H1 (cell line): Measurements from ENCODE around the gene BRD3OS.

Experiments used
- CHD2 ChIP-seq: IDR thresholded peaks from 2 replicates; pipeline ENCODE4 v1.6.1; 2012; ENCODE audit warnings: low read length, improper control_type of control experiment
- TF ChIP-seq, protein P1 (sequence below), 3 experiments: IDR thresholded peaks; 1 replicate in 2 of 3; 2 replicates in 1 of 3; pipeline versions ENCODE4 v1.5.1 to v1.6.1; 2011; ENCODE audit warnings: low read length in 3 of 3, mild to moderate bottlenecking in 3 of 3, inconsistent platforms in 2 of 3, low read depth in 1 of 3, moderate library complexity in 1 of 3; ENCODE audit not compliant: insufficient read depth in 1 of 3; ENCODE audit errors: control extremely low read depth in 1 of 3

DNA sequence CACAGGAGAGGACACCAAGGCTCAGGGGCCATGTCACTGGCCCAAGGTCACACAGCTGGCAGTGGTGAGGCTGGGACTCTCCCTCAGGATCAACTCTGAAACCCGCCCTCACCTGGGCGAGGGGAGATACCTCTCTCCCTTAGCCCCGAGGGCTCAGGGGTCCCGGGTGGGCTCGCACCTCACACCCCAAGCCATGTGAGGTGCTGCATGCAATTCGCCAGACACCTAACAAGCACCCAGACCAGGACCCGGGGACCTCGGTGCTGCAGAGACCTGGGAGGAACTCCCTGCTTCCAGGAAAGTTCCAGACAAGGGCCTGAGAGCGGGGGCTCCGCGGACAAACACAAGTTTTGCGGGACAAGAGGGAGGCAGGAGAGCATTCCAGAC lies 23.3 kb downstream of the BRD3OS start:
- TF ChIP-seq, protein P1, sequence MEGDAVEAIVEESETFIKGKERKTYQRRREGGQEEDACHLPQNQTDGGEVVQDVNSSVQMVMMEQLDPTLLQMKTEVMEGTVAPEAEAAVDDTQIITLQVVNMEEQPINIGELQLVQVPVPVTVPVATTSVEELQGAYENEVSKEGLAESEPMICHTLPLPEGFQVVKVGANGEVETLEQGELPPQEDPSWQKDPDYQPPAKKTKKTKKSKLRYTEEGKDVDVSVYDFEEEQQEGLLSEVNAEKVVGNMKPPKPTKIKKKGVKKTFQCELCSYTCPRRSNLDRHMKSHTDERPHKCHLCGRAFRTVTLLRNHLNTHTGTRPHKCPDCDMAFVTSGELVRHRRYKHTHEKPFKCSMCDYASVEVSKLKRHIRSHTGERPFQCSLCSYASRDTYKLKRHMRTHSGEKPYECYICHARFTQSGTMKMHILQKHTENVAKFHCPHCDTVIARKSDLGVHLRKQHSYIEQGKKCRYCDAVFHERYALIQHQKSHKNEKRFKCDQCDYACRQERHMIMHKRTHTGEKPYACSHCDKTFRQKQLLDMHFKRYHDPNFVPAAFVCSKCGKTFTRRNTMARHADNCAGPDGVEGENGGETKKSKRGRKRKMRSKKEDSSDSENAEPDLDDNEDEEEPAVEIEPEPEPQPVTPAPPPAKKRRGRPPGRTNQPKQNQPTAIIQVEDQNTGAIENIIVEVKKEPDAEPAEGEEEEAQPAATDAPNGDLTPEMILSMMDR (IDR thresholded peaks at IDR 0.05; ENCODE audit: control extremely low read depth in 1 of 3, insufficient read depth in 1 of 3, low read depth in 1 of 3, low read length in 3 of 3) = no peak
- no peak for TF ChIP-seq CHD2
